Measurements from ENCODE around the gene KDM8.

GRCh38 chr16:27222249-27223225 lies 19.2 kb downstream of the KDM8 start:
- no peak for TF ChIP-seq CTCF (IDR thresholded peaks at IDR 0.05; ENCODE audit: low read length)
- no peak for TF ChIP-seq EZH2 (IDR thresholded peaks at IDR 0.05; ENCODE audit: borderline replicate concordance, low read length)

Data from OCI-LY1 (cell line).